ENCODE results near the gene INO80D.
"Not testable (repeated sequence)": the region's sequence is repeated elsewhere in the genome, so short reads cannot be mapped to it uniquely, and the experiment has no call there.

INO80D gene

DNA sequence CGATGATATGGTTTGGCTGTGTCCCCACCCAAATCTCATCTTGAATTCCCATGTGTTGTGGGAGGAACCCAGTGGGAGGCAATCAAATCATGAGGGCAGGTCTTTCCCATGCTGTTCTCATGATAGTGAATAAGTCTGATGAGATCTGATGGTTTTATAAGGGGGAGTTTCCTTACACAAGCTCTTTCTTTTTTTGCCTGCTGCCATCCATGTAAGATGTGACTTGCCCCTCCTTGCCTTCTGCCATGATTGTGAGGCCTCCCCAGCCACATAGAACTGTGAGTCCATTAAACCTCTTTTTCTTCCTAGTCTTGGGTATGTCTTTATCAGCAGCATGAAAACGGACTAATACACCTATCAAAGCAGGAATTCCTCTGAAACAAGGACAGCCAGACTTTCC, 107.2 kb downstream of the INO80D start:
- not testable (repeated sequence) for DNase-seq (ENCODE audit: low read depth in 2 of 2)

GRCh38 chr2:205977699-205978098, 108.3 kb downstream of the INO80D start:
- DNase-seq (ENCODE audit: low read depth in 2 of 2): not testable (repeated sequence)

GRCh38 chr2:205976934-205977659, 108.9 kb downstream of the INO80D start:
- not testable (repeated sequence) for DNase-seq (ENCODE audit: low read depth in 2 of 2)

- DNase-seq (ENCODE audit: low read depth in 2 of 2): no peak
Measured at GRCh38 chr2:205976120-205976814, 109.7 kb downstream of the INO80D start.

DNA sequence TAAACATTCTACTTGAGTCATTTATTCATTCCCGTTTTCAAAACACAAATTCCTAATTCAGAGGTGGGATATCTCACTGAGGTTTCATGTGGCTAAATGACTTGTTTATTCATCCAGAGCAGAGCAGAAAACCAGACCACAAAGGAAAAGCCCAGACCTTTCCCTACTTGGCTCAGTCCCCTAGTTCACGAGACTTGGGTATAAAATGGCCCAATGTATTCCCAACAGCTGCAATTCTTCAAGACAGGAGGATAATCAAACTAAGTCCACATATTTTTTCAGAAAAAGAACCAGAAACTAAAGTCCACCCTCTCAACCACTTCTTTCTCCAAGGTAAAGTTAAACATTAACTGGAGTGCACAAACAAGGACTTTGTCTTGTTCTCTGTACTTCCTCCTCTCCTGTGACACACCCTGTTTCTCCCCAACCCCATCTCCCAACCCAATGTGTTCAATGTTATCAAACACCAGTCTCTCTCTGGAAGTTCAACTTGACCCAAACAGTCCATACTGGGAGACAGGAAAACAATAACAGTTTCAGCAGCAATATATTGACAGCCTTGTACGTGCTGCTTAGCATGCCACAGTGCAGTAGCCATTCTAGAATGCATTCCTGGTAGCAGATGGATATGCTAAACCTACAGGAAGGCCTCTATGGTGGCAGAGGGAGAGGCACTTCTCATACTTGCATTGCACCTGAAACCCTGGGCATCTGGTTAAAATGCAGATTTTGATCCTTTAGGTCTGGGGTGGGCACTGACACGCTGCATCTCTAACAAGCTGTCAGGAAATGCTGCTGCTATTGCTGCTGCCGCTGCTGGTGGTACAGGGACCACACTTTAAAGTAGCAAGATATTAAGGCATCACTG, 110.7 kb downstream of the INO80D start:
- DNase-seq (ENCODE audit: low read depth in 2 of 2): no peak

GRCh38 chr2:205972113-205972512, 113.9 kb downstream of the INO80D start:
- DNase-seq (ENCODE audit: low read depth in 2 of 2): no peak

DNA sequence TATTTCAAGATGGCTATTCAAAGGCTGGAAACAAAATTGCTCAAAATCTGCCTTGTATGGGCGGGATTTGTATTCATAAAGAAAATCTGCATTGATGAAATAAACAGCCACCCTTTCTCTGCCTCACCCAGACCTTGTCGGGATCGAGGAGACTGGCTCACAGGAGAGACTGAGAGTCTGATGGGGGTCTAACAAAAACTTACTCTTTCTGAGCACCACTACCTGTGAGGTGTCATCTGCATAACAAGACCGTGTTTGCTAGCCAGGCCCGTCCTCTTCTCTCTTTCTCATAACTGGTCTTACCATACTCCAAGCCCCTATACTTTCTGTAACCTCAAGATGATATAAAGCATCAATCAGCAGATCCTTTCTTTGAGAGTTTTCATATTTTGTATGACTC, 115.6 kb downstream of the INO80D start:
- DNase-seq (ENCODE audit: low read depth in 2 of 2): no peak

GRCh38 chr2:205969584-205969983, 116.4 kb downstream of the INO80D start:
- no peak for DNase-seq (ENCODE audit: low read depth in 2 of 2)

DNA sequence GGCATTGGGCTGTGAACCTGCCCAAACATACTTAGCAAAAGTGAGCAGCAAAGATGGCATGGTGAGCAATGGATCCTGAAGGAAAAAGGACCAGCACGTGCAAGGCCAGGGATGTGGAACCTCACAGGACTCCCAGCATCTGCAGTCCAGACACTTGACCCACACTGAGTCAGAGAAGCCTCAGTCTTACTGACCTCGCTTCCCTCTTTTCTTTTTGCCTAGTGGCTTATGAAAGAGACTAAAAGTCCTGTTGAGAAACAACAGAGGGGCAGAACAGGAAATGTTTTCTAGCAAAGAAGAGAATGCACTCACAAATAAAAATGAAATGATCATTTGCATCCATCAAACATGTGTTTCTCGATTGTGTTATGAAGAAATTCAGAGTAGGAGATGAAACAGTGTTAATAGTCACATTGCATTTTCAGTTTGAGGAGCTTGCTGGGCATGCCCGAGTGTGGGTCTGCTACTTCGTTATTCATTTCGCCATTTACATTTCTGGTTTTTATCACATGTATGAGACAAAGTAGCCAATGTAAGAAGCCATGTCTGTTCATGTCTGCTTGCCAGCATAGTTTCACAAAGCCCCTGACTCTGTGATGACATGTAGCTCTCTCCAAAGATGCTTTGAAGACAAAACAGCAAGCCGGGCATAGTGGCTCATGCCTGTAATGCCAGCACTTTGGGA, 118.4 kb downstream of the INO80D start:
- DNase-seq (ENCODE audit: low read depth in 2 of 2): no peak

- DNase-seq (ENCODE audit: low read depth in 2 of 2): no peak
Measured at GRCh38 chr2:205965707-205966106, 120.3 kb downstream of the INO80D start.

- no peak for DNase-seq (ENCODE audit: low read depth in 2 of 2)
Measured at GRCh38 chr2:205964111-205964761, 121.7 kb downstream of the INO80D start.

- no peak for DNase-seq (ENCODE audit: low read depth in 2 of 2)
Measured at GRCh38 chr2:205959521-205959920, 126.5 kb downstream of the INO80D start.

DNA sequence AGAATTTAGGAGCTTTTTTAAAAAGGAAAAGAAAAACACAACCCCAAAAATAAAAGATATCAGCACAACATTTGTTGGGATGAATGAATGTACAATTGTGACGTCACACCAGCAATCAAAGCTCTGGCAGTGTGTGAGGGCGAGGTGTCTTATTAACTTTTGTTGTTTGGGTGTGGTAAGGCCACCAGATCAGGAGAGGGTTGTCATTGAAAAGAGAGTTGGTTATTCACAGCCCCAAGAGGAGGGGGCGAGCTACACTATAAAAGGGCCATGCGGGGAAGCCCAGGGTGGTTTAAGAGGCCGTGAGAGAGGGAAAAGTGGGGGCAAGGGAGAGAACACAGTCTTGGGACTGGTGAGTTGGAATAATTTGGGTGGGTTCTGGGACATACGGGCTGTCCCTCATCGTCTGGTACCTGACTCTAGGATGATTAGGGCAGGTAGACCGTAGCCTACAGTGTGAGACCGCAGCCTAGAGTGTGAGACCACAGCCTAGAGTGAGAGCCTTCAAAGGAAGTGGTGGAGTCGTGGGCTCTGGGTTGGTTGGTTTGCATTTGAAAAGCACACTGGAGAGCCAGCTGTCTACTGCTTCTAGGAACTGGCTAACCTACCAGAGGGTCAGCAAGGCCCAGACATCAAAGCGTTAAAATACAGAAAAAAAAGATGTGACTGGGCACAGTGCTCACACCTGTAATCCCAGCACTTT, 128.4 kb downstream of the INO80D start:
- no peak for DNase-seq (ENCODE audit: low read depth in 2 of 2)

GRCh38 chr2:205954707-205955106, 131.3 kb downstream of the INO80D start:
- DNase-seq (ENCODE audit: low read depth in 2 of 2): no peak

- no peak for DNase-seq (ENCODE audit: low read depth in 2 of 2)
Measured at GRCh38 chr2:205952282-205952681, 133.7 kb downstream of the INO80D start.

DNA sequence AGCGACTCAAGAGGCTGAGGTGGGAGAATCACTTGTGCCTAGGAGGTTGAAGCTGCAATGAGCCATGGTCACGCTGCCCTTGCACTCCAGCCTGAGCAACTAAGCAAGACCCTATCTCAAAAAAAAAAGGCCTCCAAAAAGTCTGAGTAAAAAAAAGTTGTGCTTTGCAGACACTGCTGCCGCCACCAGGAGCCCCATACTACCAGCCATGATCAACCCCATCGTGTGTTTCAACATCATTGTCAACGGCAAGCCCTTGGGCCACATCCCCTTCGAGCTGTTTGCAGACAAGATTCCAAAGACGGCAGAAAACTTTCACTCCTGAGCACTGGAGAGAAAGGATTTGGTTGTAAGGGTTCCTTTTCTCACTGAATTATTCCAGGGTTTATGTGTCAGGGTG, 137.1 kb downstream of the INO80D start:
- no peak for DNase-seq (ENCODE audit: low read depth in 2 of 2)

GRCh38 chr2:205948496-205948837, 137.5 kb downstream of the INO80D start:
- DNase-seq (ENCODE audit: low read depth in 2 of 2): no peak

- peak; percentile 18 to 21 for DNase-seq (ENCODE audit: low read depth in 2 of 2)
Measured at GRCh38 chr2:205947621-205948495, 138.1 kb downstream of the INO80D start.

DNA sequence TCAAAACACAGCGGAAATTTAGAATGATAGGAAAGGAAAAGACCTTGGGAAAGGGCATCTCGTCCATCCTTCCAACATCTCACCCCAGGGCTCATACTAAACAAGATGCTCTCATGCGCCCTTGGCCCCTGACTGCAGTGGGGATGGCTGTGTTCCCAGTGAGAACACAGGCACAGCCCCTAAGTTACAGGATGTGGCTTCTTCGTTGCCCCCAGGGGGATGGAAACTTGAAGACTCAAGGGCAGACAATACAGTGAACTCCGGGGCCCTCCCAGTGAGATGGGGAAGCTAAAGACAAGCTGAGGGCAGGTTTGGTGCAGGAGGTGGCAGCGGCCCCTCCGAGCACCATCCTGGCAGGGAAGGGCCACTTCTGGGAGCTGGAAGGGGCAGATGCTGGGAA, 139.7 kb downstream of the INO80D start:
- DNase-seq (ENCODE audit: low read depth in 2 of 2): no peak

All from stimulated activated CD8-positive, alpha-beta memory T cell treated with anti-CD3 and anti-CD28 coated beads, Interleukin-15, amount 100 ng/mL, for 48 hours (primary cell).